Kidney (tissue), 14 donors: ENCODE results near the gene VWF. TPM values are rescaled to one million over a fixed set of nuclear protein-coding genes. Genes with fewer than 3 reads are reported as not detected.

Source experiments
- DNase-seq, 5 donors: peaks; one replicate each; pipeline ENCODE4 v3.0.0-alpha.2; 2013 to 2020
- FAIRE-seq: peaks from 2 replicates; lab custom pipeline; 2012; peaks lifted over from hg19 to GRCh38; lab: Jason Lieb, UNC
- H3K27ac ChIP-seq, 2 donors: one replicate each; pipeline ENCODE4 v1.7.0; 2013; ENCODE audit warnings: low read depth in 2 of 2, low read length in 2 of 2, inconsistent platforms in 1 of 2
- H3K27me3 ChIP-seq: one replicate; pipeline ENCODE4 v1.7.1; 2013; ENCODE audit warnings: low read length, inconsistent platforms; ENCODE audit not compliant: control insufficient read depth, insufficient read depth
- H3K36me3 ChIP-seq, 3 donors: one replicate each; pipeline versions ENCODE4 v1.7.0 to v1.7.1; 2013; ENCODE audit warnings: low read length in 3 of 3, control low read depth in 1 of 3, inconsistent platforms in 1 of 3; ENCODE audit not compliant: insufficient read depth in 3 of 3, control insufficient read depth in 2 of 3
- H3K4me1 ChIP-seq, 3 donors: one replicate each; pipeline versions ENCODE4 v1.7.0 to v1.7.1; 2013; ENCODE audit warnings: low read length in 3 of 3, inconsistent platforms in 1 of 3, low read depth in 1 of 3; ENCODE audit not compliant: control insufficient read depth in 2 of 3, insufficient read depth in 2 of 3
- H3K4me3 ChIP-seq, 3 donors: one replicate each; pipeline versions ENCODE4 v1.7.0 to v1.8.1; 2013; ENCODE audit warnings: low read length in 3 of 3, control low read depth in 1 of 3, inconsistent platforms in 1 of 3
- H3K9ac ChIP-seq, 3 donors: one replicate each; pipeline versions ENCODE4 v1.7.0 to v1.7.1; 2013; ENCODE audit warnings: low read length in 3 of 3, control low read depth in 1 of 3, inconsistent platforms in 1 of 3
- H3K9me3 ChIP-seq, 3 donors: one replicate each; pipeline versions ENCODE4 v1.7.0 to v1.7.1; 2013; ENCODE audit warnings: low read length in 3 of 3, control low read depth in 1 of 3, inconsistent platforms in 1 of 3; ENCODE audit not compliant: control insufficient read depth in 2 of 3, insufficient read depth in 1 of 3
- intact Hi-C: fragments of 100-400 bp; cut with DNase I; formaldehyde crosslinking; loops from one replicate; pipeline ENCODE4 v1.11.1; 2022
- polyA plus RNA-seq: library from polyadenylated mRNA; stranded (reverse); fragments of 350-450 nt; fragmentation: Illumina TruSeq; extraction: RNeasy Lipid Tissue Mini Kit (QIAGEN cat#74804); gene quantifications from one replicate; pipeline ENCODE4 v1.2.3, GENCODE V29; 2014; ENCODE audit warnings: low read depth, low replicate concordance; ENCODE audit not compliant: insufficient read depth
- total RNA-seq: library from RNA; stranded (reverse); fragmentation: NEBNext Ultra II Directional; extraction: Animal tissue kit (Norgen Biotek cat#: 25700); gene quantifications from one replicate; pipeline ENCODE4 v1.2.1, GENCODE V29; 2021
- TF ChIP-seq, protein P1 (sequence below): IDR thresholded peaks from 3 replicates; pipeline ENCODE4 v1.5.1; 2012; ENCODE audit warnings: mild to moderate bottlenecking, moderate library complexity, borderline replicate concordance; ENCODE audit not compliant: insufficient read depth; ENCODE audit errors: extremely low read depth
- donor health status: control.
- donor health status: control.
- donor health status: control.
- donor health status: control.
- donor health status: control.
- donor health status: DM: yes; HTN: yes; CAD: no.
- donor health status: Normal renal cell carcinoma (clear cell type).

Gene VWF
- total and polyA plus RNA-seq, 2 donors from 2014 or later: 9.6 to 183 TPM

DNA sequence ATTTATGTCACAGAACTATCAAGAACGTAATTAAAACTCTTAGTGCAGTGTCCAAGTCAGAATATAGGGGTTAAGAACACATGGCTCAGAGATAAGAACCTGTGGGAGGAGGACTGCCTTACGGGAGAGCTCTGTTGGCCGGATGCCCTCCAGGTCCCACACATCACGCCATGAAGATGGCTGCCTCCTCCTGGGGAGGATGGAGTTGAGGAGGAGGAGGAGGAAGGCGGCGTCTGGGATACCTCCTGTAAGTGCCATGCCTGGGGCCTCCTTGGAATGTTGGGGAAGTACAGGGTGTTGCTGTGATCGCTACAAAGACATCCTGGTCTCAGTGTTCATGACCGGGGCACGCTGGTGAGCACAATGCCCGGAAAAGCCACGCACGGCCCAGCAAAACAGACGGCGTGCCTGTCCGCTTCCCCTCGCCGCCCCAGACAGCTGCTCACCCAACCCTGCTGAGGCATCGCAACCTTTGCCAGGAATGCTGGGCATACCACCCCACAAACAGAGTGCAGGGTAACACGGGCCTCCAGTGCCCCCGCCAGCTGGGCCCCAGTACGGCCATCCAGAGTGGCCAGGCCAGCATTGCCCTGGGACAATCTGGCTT is 47.0 kb upstream of the VWF start:
- Histone ChIP-seq H3K27me3 (no peaks in the 10 kb centered on the region), H3K4me3 (no peak overlapping the region), H3K27ac (peak overlapping the region; percentile 63 to 67), H3K9me3 (no peaks in the 10 kb centered on the region), H3K36me3 (no peaks in the 10 kb centered on the region), H3K4me1 (no peaks in the 10 kb centered on the region), H3K9ac (no peak overlapping the region)
- intact Hi-C loops: loop anchor here (10.0 kb wide), 1 partner anchor 107 kb away; no protein-coding TSS in a partner anchor
- peak in 1 of 5 donors; percentile 86 for DNase-seq
- TF ChIP-seq, protein P1, sequence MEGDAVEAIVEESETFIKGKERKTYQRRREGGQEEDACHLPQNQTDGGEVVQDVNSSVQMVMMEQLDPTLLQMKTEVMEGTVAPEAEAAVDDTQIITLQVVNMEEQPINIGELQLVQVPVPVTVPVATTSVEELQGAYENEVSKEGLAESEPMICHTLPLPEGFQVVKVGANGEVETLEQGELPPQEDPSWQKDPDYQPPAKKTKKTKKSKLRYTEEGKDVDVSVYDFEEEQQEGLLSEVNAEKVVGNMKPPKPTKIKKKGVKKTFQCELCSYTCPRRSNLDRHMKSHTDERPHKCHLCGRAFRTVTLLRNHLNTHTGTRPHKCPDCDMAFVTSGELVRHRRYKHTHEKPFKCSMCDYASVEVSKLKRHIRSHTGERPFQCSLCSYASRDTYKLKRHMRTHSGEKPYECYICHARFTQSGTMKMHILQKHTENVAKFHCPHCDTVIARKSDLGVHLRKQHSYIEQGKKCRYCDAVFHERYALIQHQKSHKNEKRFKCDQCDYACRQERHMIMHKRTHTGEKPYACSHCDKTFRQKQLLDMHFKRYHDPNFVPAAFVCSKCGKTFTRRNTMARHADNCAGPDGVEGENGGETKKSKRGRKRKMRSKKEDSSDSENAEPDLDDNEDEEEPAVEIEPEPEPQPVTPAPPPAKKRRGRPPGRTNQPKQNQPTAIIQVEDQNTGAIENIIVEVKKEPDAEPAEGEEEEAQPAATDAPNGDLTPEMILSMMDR: no peak
- no peak for FAIRE-seq

DNA sequence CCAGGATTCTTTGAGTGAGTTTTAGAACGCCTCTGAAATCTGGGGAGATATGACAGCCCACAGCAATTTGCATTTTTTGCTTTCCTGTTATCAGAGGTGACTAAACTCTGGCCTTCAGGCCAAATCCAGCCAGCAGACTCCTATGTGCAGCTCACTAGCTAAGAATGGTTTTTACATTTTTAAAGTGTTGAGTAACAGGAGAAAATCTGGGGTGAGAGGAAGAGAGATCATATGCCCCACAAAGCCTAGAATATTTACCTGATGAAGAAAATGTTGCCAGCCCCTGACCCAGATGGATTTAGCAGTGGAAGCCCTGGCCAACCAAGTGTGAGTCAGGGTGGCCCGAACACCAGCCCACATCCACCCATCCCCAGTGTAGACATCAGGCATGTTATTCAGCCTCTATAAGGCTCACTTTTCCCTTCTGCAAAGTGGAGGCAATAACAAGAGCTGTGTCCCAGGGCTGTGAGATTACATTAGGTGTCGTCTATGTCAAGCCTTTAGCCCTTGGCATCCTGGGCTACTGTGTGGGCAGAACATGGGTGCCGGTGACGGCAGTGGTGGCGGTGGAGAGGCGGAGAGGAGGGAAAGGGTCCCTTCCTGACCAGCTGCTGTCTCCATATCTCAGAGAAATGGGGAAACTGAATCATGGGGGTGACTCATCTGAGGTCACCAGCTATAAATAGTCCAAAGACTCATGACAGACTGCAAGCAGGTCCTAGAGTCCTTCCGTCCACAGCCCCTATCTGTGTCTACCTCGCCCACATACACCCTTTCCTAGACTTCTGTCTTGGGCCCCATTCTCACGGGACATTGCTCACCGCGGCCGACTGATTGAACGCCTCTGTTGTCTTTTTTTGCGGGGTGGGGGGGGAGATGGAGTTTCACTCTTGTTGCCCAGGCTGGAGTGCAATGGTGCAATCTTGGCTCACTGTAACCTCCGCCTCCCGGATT is 43.1 kb upstream of the VWF start:
- Histone ChIP-seq H3K4me3 (no peak overlapping the region), H3K36me3 (no peaks in the 10 kb centered on the region), H3K27ac (peak overlapping the region in 1 of 2 donors; percentile 42), H3K4me1 (no peaks in the 10 kb centered on the region), H3K9me3 (no peaks in the 10 kb centered on the region), H3K9ac (no peak overlapping the region), H3K27me3 (no peaks in the 10 kb centered on the region)
- no peak for FAIRE-seq
- intact Hi-C loops: no loop called here
- peak in 1 of 5 donors; percentile 83 for DNase-seq
- TF ChIP-seq, protein P1: no peak

DNA sequence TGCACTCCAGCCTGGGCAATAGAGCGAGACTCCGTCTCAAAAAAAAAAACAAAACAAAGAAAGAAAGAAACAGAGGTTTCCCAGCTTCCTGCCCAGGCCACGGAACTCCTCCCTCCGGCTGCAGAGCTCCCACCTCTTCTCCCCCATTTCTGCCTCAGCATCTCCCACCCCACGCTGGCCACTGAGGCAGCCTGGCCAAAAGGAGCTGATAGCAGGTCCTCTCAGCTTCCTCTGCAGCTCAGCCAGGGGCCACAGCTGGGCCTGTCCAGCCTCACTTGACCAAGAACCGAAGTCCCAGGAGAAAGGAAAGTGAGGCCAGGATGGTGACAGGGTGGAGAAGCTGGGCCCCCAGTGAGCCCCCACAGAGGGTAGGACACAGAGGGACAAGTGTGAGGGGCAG is 42.3 kb upstream of the VWF start:
- Histone ChIP-seq H3K36me3 (no peaks in the 10 kb centered on the region), H3K27ac (peak overlapping the region in 1 of 2 donors; percentile 13), H3K9ac (no peak overlapping the region), H3K4me1 (no peaks in the 10 kb centered on the region), H3K27me3 (no peaks in the 10 kb centered on the region), H3K4me3 (no peak overlapping the region), H3K9me3 (no peaks in the 10 kb centered on the region)
- intact Hi-C loops: no loop called here
- FAIRE-seq (no peak), DNase-seq (no peak)
- TF ChIP-seq, protein P1: no peak
